ENCODE data around the gene MNS1.

The MNS1 gene

GRCh38 chr15:56383010-56383409, 81.9 kb downstream of the MNS1 start:
- TF ChIP-seq SIN3A (IDR thresholded peaks at IDR 0.05; ENCODE audit: borderline replicate concordance, insufficient read depth, low read length) (no peak), TAF1 (IDR thresholded peaks at IDR 0.05; ENCODE audit: borderline replicate concordance, insufficient read depth, low read length) (no peak), POLR2AphosphoS5 (IDR thresholded peaks at IDR 0.05; ENCODE audit: low read depth, low read length) (no peak), FOXP2 (optimal IDR thresholded peaks at IDR 0.05; ENCODE audit: borderline replicate concordance, extremely low read depth, extremely low read length, insufficient read depth) (no peak), REST (IDR thresholded peaks at IDR 0.05; ENCODE audit: insufficient read depth in 1 of 2, low read depth in 2 of 2, low read length in 2 of 2) (no peak)

Measured in PFSK-1 (cell line).